GM21360 (cell line): Measurements from ENCODE around the gene OGDH.

Experiments
- ATAC-seq: cut with Tn5 transposase; IDR thresholded peaks from one replicate; pipeline ENCODE4 v1.9.1; 2021; ENCODE audit warnings: mild to moderate bottlenecking, moderate library complexity; ENCODE audit not compliant: unreplicated experiment

The OGDH gene

GRCh38 chr7:44757739-44758138, 151.3 kb downstream of the OGDH start:
- no peak for ATAC-seq
